ENCODE measurements around the gene KLHL3. TPM values are rescaled to one million over a fixed set of nuclear protein-coding genes. Genes with fewer than 3 reads are reported as not detected.

Gene KLHL3
- total and polyA plus RNA-seq, 9 of the 15 experiments (the other 6 are each of a cell fraction or from before 2014, with no cell fraction given): under 0.01 to 1.5 (median 0.22) TPM

GRCh38 chr5:137592317-137592716 is 143.6 kb downstream of the KLHL3 start:
- DNase-seq (ENCODE audit: extremely low read depth in 1 of 4, low spot score in 3 of 4): no peak
- H3K9ac ChIP-seq (ENCODE audit: insufficient read depth in 1 of 2, low read depth in 2 of 2, low read length in 2 of 2): no peak overlapping the region
- H3K9me1 ChIP-seq (ENCODE audit: control insufficient read depth, insufficient read depth, low read length): no peaks in the 10 kb centered on the region
- no peak overlapping the region for H3K27ac ChIP-seq (ENCODE audit: extremely low read depth, low read depth, low read length)
- no TSS peak for BruUV-seq (replicated peaks)
- no peak for FAIRE-seq
- in situ Hi-C loops (cut with MboI): no loop called here
- intact Hi-C loops (cut with micrococcal nuclease): no loop called here
- TF ChIP-seq LEF1 (IDR thresholded peaks at IDR 0.05): no peak
- TF ChIP-seq GATAD2A (IDR thresholded peaks at IDR 0.05): no peak
- TF ChIP-seq ZKSCAN8 (CRISPR knock-in tag; IDR thresholded peaks at IDR 0.05): no peak
- TF ChIP-seq MECOM (CRISPR knock-in tag; IDR thresholded peaks at IDR 0.05): no peak
- H4K20me1 ChIP-seq (replicated peaks; ENCODE audit: control insufficient read depth, insufficient read depth, low read length): no peaks in the 10 kb centered on the region
- H2AFZ ChIP-seq (ENCODE audit: low read depth, low read length): no peak overlapping the region
- peaks cover 0 to 3% of the 10 kb centered on the region in 2 experiments; a peak in 1 of 5 replicates for H3K27me3 ChIP-seq (ENCODE audit: control insufficient read depth in 2 of 2, insufficient read depth in 2 of 2, low read length in 2 of 2)
- H3K4me3 ChIP-seq: no peak overlapping the region
- 2% methylated on average over 3 of the region's 3 CpGs for WGBS (ENCODE audit: insufficient coverage, low coverage, missing lambda C conversion rate)
- no peak overlapping the region for H3K4me2 ChIP-seq (ENCODE audit: insufficient read depth, low read length)
- H3K36me3 ChIP-seq (ENCODE audit: control insufficient read depth, insufficient read depth, low read length): no peaks in the 10 kb centered on the region
- CTCF ChIA-PET (ENCODE audit: low intra/inter-chr PET ratio): no interaction called here
- H3K9me3 ChIP-seq (replicated peaks; ENCODE audit: control insufficient read depth, insufficient read depth, low read depth, low read length): no peaks in the 10 kb centered on the region
- H3K79me2 ChIP-seq (ENCODE audit: control insufficient read depth, insufficient read depth, low read length): no peaks in the 10 kb centered on the region
- ATAC-seq: no peak
- POLR2A ChIA-PET: no interaction called here
- H3K4me1 ChIP-seq (replicated peaks in 1 of 2; ENCODE audit: control insufficient read depth in 2 of 2, insufficient read depth in 2 of 2, low read length in 2 of 2): no peaks in the 10 kb centered on the region

GRCh38 chr5:137589185-137589584 is 146.7 kb downstream of the KLHL3 start:
- POLR2A ChIA-PET: no interaction called here
- BruUV-seq (replicated peaks): no TSS peak
- no peak overlapping the region for H3K27ac ChIP-seq (ENCODE audit: extremely low read depth, low read depth, low read length)
- TF ChIP-seq ZNF766 (CRISPR knock-in tag; conservative IDR thresholded peaks at IDR 0.05) (no peak), MYNN (IDR thresholded peaks at IDR 0.05) (no peak), MYNN (CRISPR knock-in tag; IDR thresholded peaks at IDR 0.05) (no peak), MLX (CRISPR knock-in tag; conservative IDR thresholded peaks at IDR 0.05) (no peak), MTF1 (CRISPR knock-in tag; IDR thresholded peaks at IDR 0.05; ENCODE audit: borderline replicate concordance) (no peak)

More at GRCh38 chr5:137589185-137589584, 146.7 kb downstream of the KLHL3 start:
- intact Hi-C loops (cut with micrococcal nuclease): no loop called here
- Histone ChIP-seq H3K79me2 (ENCODE audit: control insufficient read depth, insufficient read depth, low read length) (no peaks in the 10 kb centered on the region), H3K4me3 (no peak overlapping the region), H3K27me3 (ENCODE audit: control insufficient read depth in 2 of 2, insufficient read depth in 2 of 2, low read length in 2 of 2) (no peaks in the 10 kb centered on the region), H3K36me3 (ENCODE audit: control insufficient read depth, insufficient read depth, low read length) (no peaks in the 10 kb centered on the region), H3K4me2 (ENCODE audit: insufficient read depth, low read length) (no peak overlapping the region), H4K20me1 (replicated peaks; ENCODE audit: control insufficient read depth, insufficient read depth, low read length) (no peaks in the 10 kb centered on the region), H3K9me1 (ENCODE audit: control insufficient read depth, insufficient read depth, low read length) (no peaks in the 10 kb centered on the region), H2AFZ (ENCODE audit: low read depth, low read length) (no peak overlapping the region), H3K9ac (ENCODE audit: insufficient read depth in 1 of 2, low read depth in 2 of 2, low read length in 2 of 2) (no peak overlapping the region), H3K9me3 (replicated peaks; ENCODE audit: control insufficient read depth, insufficient read depth, low read depth, low read length) (no peaks in the 10 kb centered on the region), H3K4me1 (replicated peaks in 1 of 2; ENCODE audit: control insufficient read depth in 2 of 2, insufficient read depth in 2 of 2, low read length in 2 of 2) (no peaks in the 10 kb centered on the region)
- 0% methylated on average over 3 of the region's 3 CpGs for WGBS (ENCODE audit: insufficient coverage, low coverage, missing lambda C conversion rate)
- DNase-seq (ENCODE audit: extremely low read depth in 1 of 4, low spot score in 3 of 4) (no peak), FAIRE-seq (no peak), ATAC-seq (no peak)
- in situ Hi-C loops (cut with MboI): no loop called here
- CTCF ChIA-PET (ENCODE audit: low intra/inter-chr PET ratio): no interaction called here
